Neural cell (in vitro differentiated cells): Measurements from ENCODE around the gene SMG6. TPM values are rescaled to one million over a fixed set of nuclear protein-coding genes. Genes with fewer than 3 reads are reported as not detected.

ENCODE experiments used
- H2AFZ ChIP-seq: fragments of 200-600, 300-800 bp; sonication (generic), shearing (Covaris generic); 2 replicates; pipeline ENCODE4 v1.6.0; 2014; ENCODE audit warnings: low read depth, mild to moderate bottlenecking, antibody characterized with exemption, low read length, moderate library complexity
- H3F3A ChIP-seq: fragments of 200-600 bp; shearing (Covaris generic); 2 replicates; pipeline ENCODE4 v1.6.1; 2016; ENCODE audit warnings: mild to moderate bottlenecking, moderate library complexity, mixed read lengths, antibody characterized with exemption, low read length; ENCODE audit not compliant: insufficient read depth, poor library complexity, severe bottlenecking
- H3K27ac ChIP-seq: fragments of 200-600, 300-800 bp; sonication (generic), shearing (Covaris generic); 2 replicates; pipeline ENCODE4 v1.5.1; 2014; ENCODE audit warnings: mild to moderate bottlenecking, low read length, moderate library complexity
- H3K27me3 ChIP-seq: fragments of 300-800, 200-600 bp; sonication (generic), shearing (Covaris generic); 2 replicates; pipeline ENCODE4 v1.6.0; 2014; ENCODE audit warnings: mild to moderate bottlenecking, low read depth, low read length, moderate library complexity; ENCODE audit not compliant: insufficient read depth
- H3K36me3 ChIP-seq: fragments of 300-800, 200-600 bp; sonication (generic), shearing (Covaris generic); 2 replicates; pipeline ENCODE4 v1.5.1; 2014; ENCODE audit warnings: mild to moderate bottlenecking, antibody characterized with exemption, low read length, moderate library complexity; ENCODE audit not compliant: insufficient read depth
- H3K4me2 ChIP-seq: fragments of 300-800, 200-600 bp; sonication (generic), shearing (Covaris generic); 2 replicates; pipeline ENCODE4 v1.6.0; 2014; ENCODE audit warnings: mild to moderate bottlenecking, low read length
- H3K4me3 ChIP-seq: fragments of 300-800, 200-600 bp; sonication (generic), shearing (Covaris generic); 2 replicates; pipeline ENCODE4 v1.5.1; 2014; ENCODE audit warnings: mild to moderate bottlenecking, low read length, moderate library complexity
- H3K79me2 ChIP-seq: fragments of 200-600 bp; shearing (Covaris generic); replicated peaks from 2 replicates; pipeline ENCODE4 v1.6.0; 2014; ENCODE audit warnings: mild to moderate bottlenecking, low read length, moderate library complexity; ENCODE audit not compliant: insufficient read depth
- H3K9ac ChIP-seq: fragments of 300-800, 200-600 bp; sonication (generic), shearing (Covaris generic); 2 replicates; pipeline ENCODE4 v1.6.1; 2016; ENCODE audit warnings: mild to moderate bottlenecking, low read length, mixed read lengths
- H3K9me2 ChIP-seq: fragments of 200-600 bp; shearing (Covaris generic); 2 replicates; pipeline ENCODE4 v1.6.1; 2016; ENCODE audit warnings: mild to moderate bottlenecking, low read length, mixed read lengths; ENCODE audit not compliant: insufficient read depth
- H3K9me3 ChIP-seq: fragments of 200-600, 300-800 bp; sonication (generic), shearing (Covaris generic); 2 replicates; pipeline ENCODE4 v1.6.1; 2016; ENCODE audit warnings: mild to moderate bottlenecking, mixed run types, low read length, moderate library complexity, mixed read lengths
- H4K20me1 ChIP-seq: fragments of 200-600 bp; shearing (Covaris generic); 2 replicates; pipeline ENCODE4 v1.6.1; 2016; ENCODE audit warnings: mild to moderate bottlenecking, mixed run types; ENCODE audit not compliant: insufficient read depth
- CTCF ChIP-seq: fragments of 450-650 bp; IDR thresholded peaks from 2 replicates; pipeline ENCODE4 v1.5.1; 2014; ENCODE audit warnings: antibody characterized with exemption, mild to moderate bottlenecking, moderate library complexity; ENCODE audit not compliant: poor library complexity, severe bottlenecking
- EP300 ChIP-seq: fragments of 450-650 bp; conservative IDR thresholded peaks from 2 replicates; pipeline ENCODE4 v1.6.1; 2014; ENCODE audit warnings: antibody characterized with exemption, mild to moderate bottlenecking, moderate library complexity; ENCODE audit not compliant: poor library complexity, severe bottlenecking
- EZH2 ChIP-seq: fragments of 200-600, 300-800 bp; shearing (Covaris generic), sonication (generic); IDR thresholded peaks from 2 replicates; pipeline ENCODE4 v1.6.1; 2014; ENCODE audit warnings: antibody characterized with exemption, low read length, borderline replicate concordance, mild to moderate bottlenecking; ENCODE audit not compliant: insufficient read depth, poor library complexity, severe bottlenecking
- MXI1 ChIP-seq: fragments of 450-650 bp; conservative IDR thresholded peaks from 2 replicates; pipeline ENCODE4 v1.6.1; 2014; ENCODE audit warnings: antibody characterized with exemption, mild to moderate bottlenecking; ENCODE audit not compliant: poor library complexity, severe bottlenecking
- POLR2AphosphoS5 ChIP-seq: IDR thresholded peaks from 2 replicates; pipeline ENCODE4 v1.6.1; 2012
- RAD21 ChIP-seq: fragments of 450-650 bp; conservative IDR thresholded peaks from 2 replicates; pipeline ENCODE4 v1.6.1; 2014; ENCODE audit warnings: antibody characterized with exemption, mild to moderate bottlenecking, moderate library complexity
- REST ChIP-seq: IDR thresholded peaks from 2 replicates; pipeline ENCODE4 v1.6.1; 2012; ENCODE audit warnings: borderline replicate concordance
- SMC3 ChIP-seq: fragments of 450-650 bp; conservative IDR thresholded peaks from 2 replicates; pipeline ENCODE4 v1.6.1; 2014; ENCODE audit warnings: antibody characterized with exemption, mild to moderate bottlenecking, moderate library complexity; ENCODE audit not compliant: poor library complexity
- TAF1 ChIP-seq: IDR thresholded peaks from 2 replicates; pipeline ENCODE4 v1.6.1; 2012; ENCODE audit warnings: low read depth
- polyA plus RNA-seq: library from polyadenylated mRNA; depleted of rRNA; stranded (reverse); fragments of >200 nt; gene quantifications from 2 replicates; pipeline ENCODE4 v1.2.3, GENCODE V29; 2014

SMG6 gene
- polyA plus RNA-seq, 1 donor from 2014 or later: 13.9 TPM

GRCh38 chr17:2060681-2061440 is 242.7 kb downstream of the SMG6 start:
- Histone ChIP-seq H3K9me2 (no peaks in the 10 kb centered on the region), H3K4me2 (no peak overlapping the region), H3F3A (no peaks in the 10 kb centered on the region), H4K20me1 (no peaks in the 10 kb centered on the region), H3K27me3 (peaks cover 50% of the 10 kb centered on the region), H3K9ac (no peak overlapping the region), H3K27ac (no peak overlapping the region), H3K36me3 (no peaks in the 10 kb centered on the region), H3K4me3 (no peak overlapping the region), H3K9me3 (peaks cover 5% of the 10 kb centered on the region), H2AFZ (no peak overlapping the region), H3K79me2 (no peaks in the 10 kb centered on the region)
- TF ChIP-seq RAD21: no peak
- TF ChIP-seq EZH2: no peak
- no peak for TF ChIP-seq TAF1
- no peak for TF ChIP-seq MXI1
- TF ChIP-seq REST: no peak
- no peak for TF ChIP-seq EP300
- no peak for TF ChIP-seq POLR2AphosphoS5
- TF ChIP-seq SMC3: no peak
- TF ChIP-seq CTCF: no peak

- Histone ChIP-seq H4K20me1 (no peaks in the 10 kb centered on the region), H3K27me3 (peaks cover 54% of the 10 kb centered on the region), H3F3A (no peaks in the 10 kb centered on the region), H3K4me2 (no peak overlapping the region), H3K4me3 (no peak overlapping the region), H3K9me3 (peaks cover 5% of the 10 kb centered on the region), H3K79me2 (no peaks in the 10 kb centered on the region), H3K9me2 (no peaks in the 10 kb centered on the region), H2AFZ (no peak overlapping the region), H3K9ac (no peak overlapping the region), H3K36me3 (no peaks in the 10 kb centered on the region), H3K27ac (no peak overlapping the region)
- no peak for TF ChIP-seq REST
- no peak for TF ChIP-seq CTCF
- no peak for TF ChIP-seq EP300
- no peak for TF ChIP-seq RAD21
- no peak for TF ChIP-seq EZH2
These were observed 243.3 kb downstream of the SMG6 start for GRCh38 chr17:2060385-2060658.
